Ovary (tissue), 3 donors: ENCODE results near the gene REXO4.

Source experiments
- EP300 ChIP-seq: sonication (generic); formaldehyde crosslinking; IDR thresholded peaks from one replicate; pipeline ENCODE4 v1.6.1; 2017; ENCODE audit warnings: antibody characterized with exemption
- POLR2A ChIP-seq: fragments of 450-650 bp; IDR thresholded peaks from one replicate; pipeline ENCODE4 v1.6.1; 2017; ENCODE audit warnings: antibody characterized with exemption, mild to moderate bottlenecking, moderate library complexity
- TF ChIP-seq, protein P1 (sequence below), 3 donors: fragments of 450-650 bp in 2 of 3; fragments of 200-600 bp in 1 of 3; IDR thresholded peaks; one replicate each; pipeline versions ENCODE4 v1.5.1 to v1.8.0; 2016 to 2022; ENCODE audit warnings: antibody characterized with exemption in 3 of 3, mild to moderate bottlenecking in 1 of 3
- donor health status: DM: no; HTN: no; CAD: no.

DNA sequence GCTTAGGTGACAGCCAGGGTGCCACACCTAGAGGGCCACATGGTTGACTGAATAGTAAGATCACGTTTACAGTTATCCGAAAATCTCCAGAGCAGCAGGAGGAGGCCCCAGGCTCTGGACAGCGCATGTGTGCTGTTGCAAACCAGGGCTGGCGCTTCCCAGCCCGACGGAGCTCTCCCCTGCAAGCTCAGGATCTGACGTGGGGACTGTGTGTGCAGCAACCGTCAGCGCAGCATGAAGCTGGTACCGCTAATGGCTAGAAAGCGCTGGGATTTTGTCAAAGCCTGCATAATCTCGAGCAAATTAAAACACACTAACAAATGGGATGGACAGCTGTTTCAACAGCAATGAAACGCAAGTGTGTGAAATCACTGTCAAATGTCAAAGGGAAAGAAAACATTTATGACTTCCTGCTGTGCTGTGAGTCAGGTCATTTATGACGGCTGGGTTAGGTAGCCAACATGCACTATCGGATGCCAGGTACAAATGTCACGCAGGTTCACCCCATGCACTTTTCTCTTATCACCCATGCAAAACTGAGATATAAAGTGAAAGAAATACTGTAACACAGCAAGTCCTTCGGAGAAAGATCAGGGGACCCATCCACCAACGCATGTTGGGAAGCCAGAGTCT is 49.4 kb downstream of the REXO4 start:
- TF ChIP-seq, protein P1, sequence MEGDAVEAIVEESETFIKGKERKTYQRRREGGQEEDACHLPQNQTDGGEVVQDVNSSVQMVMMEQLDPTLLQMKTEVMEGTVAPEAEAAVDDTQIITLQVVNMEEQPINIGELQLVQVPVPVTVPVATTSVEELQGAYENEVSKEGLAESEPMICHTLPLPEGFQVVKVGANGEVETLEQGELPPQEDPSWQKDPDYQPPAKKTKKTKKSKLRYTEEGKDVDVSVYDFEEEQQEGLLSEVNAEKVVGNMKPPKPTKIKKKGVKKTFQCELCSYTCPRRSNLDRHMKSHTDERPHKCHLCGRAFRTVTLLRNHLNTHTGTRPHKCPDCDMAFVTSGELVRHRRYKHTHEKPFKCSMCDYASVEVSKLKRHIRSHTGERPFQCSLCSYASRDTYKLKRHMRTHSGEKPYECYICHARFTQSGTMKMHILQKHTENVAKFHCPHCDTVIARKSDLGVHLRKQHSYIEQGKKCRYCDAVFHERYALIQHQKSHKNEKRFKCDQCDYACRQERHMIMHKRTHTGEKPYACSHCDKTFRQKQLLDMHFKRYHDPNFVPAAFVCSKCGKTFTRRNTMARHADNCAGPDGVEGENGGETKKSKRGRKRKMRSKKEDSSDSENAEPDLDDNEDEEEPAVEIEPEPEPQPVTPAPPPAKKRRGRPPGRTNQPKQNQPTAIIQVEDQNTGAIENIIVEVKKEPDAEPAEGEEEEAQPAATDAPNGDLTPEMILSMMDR (IDR thresholded peaks at IDR 0.05), result no peak
- no peak for TF ChIP-seq EP300
- no peak for TF ChIP-seq POLR2A
